ENCODE results near the gene MVB12B.

GRCh38 chr9:126294331-126295081, 32.1 kb upstream of the MVB12B start:
- TF ChIP-seq POLR2A (IDR thresholded peaks at IDR 0.05) = no peak
- TF ChIP-seq, protein P1, sequence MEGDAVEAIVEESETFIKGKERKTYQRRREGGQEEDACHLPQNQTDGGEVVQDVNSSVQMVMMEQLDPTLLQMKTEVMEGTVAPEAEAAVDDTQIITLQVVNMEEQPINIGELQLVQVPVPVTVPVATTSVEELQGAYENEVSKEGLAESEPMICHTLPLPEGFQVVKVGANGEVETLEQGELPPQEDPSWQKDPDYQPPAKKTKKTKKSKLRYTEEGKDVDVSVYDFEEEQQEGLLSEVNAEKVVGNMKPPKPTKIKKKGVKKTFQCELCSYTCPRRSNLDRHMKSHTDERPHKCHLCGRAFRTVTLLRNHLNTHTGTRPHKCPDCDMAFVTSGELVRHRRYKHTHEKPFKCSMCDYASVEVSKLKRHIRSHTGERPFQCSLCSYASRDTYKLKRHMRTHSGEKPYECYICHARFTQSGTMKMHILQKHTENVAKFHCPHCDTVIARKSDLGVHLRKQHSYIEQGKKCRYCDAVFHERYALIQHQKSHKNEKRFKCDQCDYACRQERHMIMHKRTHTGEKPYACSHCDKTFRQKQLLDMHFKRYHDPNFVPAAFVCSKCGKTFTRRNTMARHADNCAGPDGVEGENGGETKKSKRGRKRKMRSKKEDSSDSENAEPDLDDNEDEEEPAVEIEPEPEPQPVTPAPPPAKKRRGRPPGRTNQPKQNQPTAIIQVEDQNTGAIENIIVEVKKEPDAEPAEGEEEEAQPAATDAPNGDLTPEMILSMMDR (IDR thresholded peaks at IDR 0.05 in 4 of 5, conservative IDR thresholded peaks at IDR 0.05 in 1 of 5) = no peak
